ENCODE results near the gene GSC2. TPM values are rescaled to one million over a fixed set of nuclear protein-coding genes. Genes with fewer than 3 reads are reported as not detected.
A peak's percentile ranks its signal among the peaks of the same experiment; 100 is the strongest.

The GSC2 gene
- total and polyA plus RNA-seq, 9 of the 15 experiments (the other 6 are each of a cell fraction or from before 2014, with no cell fraction given), result not detected

DNA sequence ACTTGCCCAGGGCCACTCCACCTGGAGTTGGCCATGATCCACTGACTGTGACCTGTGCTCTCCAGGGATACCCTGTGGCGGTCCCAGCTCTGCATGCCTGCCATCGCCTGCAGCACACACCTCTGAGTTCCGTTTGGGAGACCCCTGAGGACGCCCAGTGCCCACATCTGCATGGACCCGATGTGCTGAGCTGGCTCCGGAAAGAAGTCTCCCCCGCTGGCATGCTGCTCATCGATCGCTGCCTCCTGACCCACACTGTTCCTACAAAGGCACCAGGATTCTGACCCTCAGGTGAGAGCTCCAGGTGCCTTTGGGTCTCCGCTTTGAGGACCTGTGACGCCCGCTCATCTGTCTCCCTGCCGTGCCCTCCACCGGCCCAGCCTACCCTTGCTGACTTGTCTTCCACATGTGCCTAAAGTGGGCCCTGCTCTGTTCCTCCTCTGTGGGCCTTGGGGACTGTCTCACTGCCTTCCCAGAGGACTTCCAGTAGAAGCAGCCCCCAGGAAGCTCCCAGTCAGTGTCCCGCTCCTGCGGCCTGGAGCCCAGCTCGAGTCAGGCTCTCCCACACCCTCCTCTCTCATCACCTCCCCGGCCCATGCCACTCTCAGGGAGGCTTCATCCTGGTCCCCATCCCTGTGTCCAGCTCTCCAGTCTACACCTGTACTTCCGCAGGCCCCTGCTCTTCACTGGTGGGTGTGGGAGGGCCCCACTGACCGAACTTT, 34.3 kb upstream of the GSC2 start (continued):
- TF ChIP-seq, protein P1, sequence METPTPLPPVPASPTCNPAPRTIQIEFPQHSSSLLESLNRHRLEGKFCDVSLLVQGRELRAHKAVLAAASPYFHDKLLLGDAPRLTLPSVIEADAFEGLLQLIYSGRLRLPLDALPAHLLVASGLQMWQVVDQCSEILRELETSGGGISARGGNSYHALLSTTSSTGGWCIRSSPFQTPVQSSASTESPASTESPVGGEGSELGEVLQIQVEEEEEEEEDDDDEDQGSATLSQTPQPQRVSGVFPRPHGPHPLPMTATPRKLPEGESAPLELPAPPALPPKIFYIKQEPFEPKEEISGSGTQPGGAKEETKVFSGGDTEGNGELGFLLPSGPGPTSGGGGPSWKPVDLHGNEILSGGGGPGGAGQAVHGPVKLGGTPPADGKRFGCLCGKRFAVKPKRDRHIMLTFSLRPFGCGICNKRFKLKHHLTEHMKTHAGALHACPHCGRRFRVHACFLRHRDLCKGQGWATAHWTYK (CRISPR knock-in tag; IDR thresholded peaks at IDR 0.05), result no peak
- no peak for TF ChIP-seq HLTF (IDR thresholded peaks at IDR 0.05)
- no peak for TF ChIP-seq ELF1 (tag; IDR thresholded peaks at IDR 0.05)
- no peak for TF ChIP-seq ESRRA (IDR thresholded peaks at IDR 0.05; ENCODE audit: borderline replicate concordance, low read depth)
- TF ChIP-seq ATF1 (CRISPR knock-in tag; IDR thresholded peaks at IDR 0.05), result 0 out of 2 replicates have a peak, but pooled peaks have one; percentile 3
- no peak for TF ChIP-seq ATF1 (tag; IDR thresholded peaks at IDR 0.05)
- no peak for TF ChIP-seq SMAD3 (CRISPR knock-in tag; conservative IDR thresholded peaks at IDR 0.05)
- no peak for TF ChIP-seq ZNF224 (CRISPR knock-in tag; IDR thresholded peaks at IDR 0.05)
- TF ChIP-seq YBX1 (IDR thresholded peaks at IDR 0.05), result no peak
- peak; percentile 48 for TF ChIP-seq CHD1 (IDR thresholded peaks at IDR 0.05; ENCODE audit: low read length)
- TF ChIP-seq ZNF507 (tag; conservative IDR thresholded peaks at IDR 0.05), result no peak
- TF ChIP-seq CHD2 (IDR thresholded peaks at IDR 0.05; ENCODE audit: low read depth, low read length), result 0 out of 2 replicates have a peak, but pooled peaks have one; percentile 6
- no peak for TF ChIP-seq HNRNPUL1 (IDR thresholded peaks at IDR 0.05; ENCODE audit: low read length)
- TF ChIP-seq, protein P2, sequence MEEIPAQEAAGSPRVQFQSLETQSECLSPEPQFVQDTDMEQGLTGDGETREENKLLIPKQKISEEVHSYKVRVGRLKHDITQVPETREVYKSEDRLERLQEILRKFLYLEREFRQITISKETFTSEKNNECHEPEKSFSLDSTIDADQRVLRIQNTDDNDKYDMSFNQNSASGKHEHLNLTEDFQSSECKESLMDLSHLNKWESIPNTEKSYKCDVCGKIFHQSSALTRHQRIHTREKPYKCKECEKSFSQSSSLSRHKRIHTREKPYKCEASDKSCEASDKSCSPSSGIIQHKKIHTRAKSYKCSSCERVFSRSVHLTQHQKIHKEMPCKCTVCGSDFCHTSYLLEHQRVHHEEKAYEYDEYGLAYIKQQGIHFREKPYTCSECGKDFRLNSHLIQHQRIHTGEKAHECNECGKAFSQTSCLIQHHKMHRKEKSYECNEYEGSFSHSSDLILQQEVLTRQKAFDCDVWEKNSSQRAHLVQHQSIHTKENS (CRISPR knock-in tag; IDR thresholded peaks at IDR 0.05), result no peak
- TF ChIP-seq HSF4 (CRISPR knock-in tag; IDR thresholded peaks at IDR 0.05; ENCODE audit: borderline replicate concordance), result no peak
- no peak for TF ChIP-seq ZNF197 (CRISPR knock-in tag; IDR thresholded peaks at IDR 0.05; ENCODE audit: low read depth)
- TF ChIP-seq ZNF134 (CRISPR knock-in tag; conservative IDR thresholded peaks at IDR 0.05), result no peak
- TF ChIP-seq SIX5 (IDR thresholded peaks at IDR 0.05; ENCODE audit: borderline replicate concordance in 1 of 2, insufficient read depth in 1 of 2, low read depth in 1 of 2, low read length in 2 of 2), result 0 out of 4 replicates have a peak, but pooled peaks of 1 of the 2 experiments have one; percentile 26
- TF ChIP-seq ZKSCAN8 (CRISPR knock-in tag; IDR thresholded peaks at IDR 0.05), result no peak
- TF ChIP-seq POLR2AphosphoS2 (IDR thresholded peaks at IDR 0.05; ENCODE audit: low read length), result no peak
- no peak for TF ChIP-seq EGR1 (conservative IDR thresholded peaks at IDR 0.05)

Measured in K562 (cell line).